ENCODE measurements around the gene CCDC92. TPM values are rescaled to one million over a fixed set of nuclear protein-coding genes. Genes with fewer than 3 reads are reported as not detected.

The CCDC92 gene
- total and polyA plus RNA-seq, 2 of the 13 experiments (the other 11 are each of a cell fraction or from before 2014, with no cell fraction given), result 5.4 to 14.7 TPM

DNA sequence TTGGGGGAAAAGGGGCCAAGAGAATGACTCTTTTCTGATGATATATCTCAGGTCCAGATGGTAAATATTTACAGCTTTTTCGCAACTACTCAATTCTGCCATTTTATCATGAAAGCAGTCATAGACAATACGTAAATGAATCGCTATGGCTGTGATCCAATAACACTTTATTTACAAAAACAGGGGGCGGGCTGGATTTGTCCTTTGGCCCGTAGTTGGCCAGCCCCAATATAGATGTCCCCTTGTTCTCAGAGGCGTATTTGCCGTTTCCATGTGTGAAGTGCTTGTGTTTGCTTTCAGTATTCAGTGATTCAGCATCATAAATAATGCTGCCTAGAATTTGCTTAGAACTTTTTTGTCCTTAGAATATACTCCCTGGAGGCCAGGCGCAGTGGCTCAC, 77.2 kb downstream of the CCDC92 start (continued):
- peak; percentile 40; the same call in 1 of the 2 replicates for TF ChIP-seq ZNF609 (CRISPR knock-in tag; IDR thresholded peaks at IDR 0.05; ENCODE audit: borderline replicate concordance)
- TF ChIP-seq FOXA3 (CRISPR knock-in tag; IDR thresholded peaks at IDR 0.05), result peak; percentile 57; the same call in 1 of the 2 replicates
- no peak for TF ChIP-seq ZNF709 (CRISPR knock-in tag; IDR thresholded peaks at IDR 0.05)
- no peak for TF ChIP-seq KMT2A (CRISPR knock-in tag; IDR thresholded peaks at IDR 0.05)
- TF ChIP-seq MAFG (CRISPR knock-in tag; IDR thresholded peaks at IDR 0.05), result no peak
- no peak for TF ChIP-seq ZNF569 (CRISPR knock-in tag; IDR thresholded peaks at IDR 0.05; ENCODE audit: borderline replicate concordance)
- TF ChIP-seq E2F1 (CRISPR knock-in tag; IDR thresholded peaks at IDR 0.05), result no peak
- TF ChIP-seq SYNCRIP (IDR thresholded peaks at IDR 0.05; ENCODE audit: insufficient read depth, low read depth, low read length), result no peak
- no peak for TF ChIP-seq BRCA1 (CRISPR knock-in tag; IDR thresholded peaks at IDR 0.05)
- no peak for TF ChIP-seq REXO4 (CRISPR knock-in tag; IDR thresholded peaks at IDR 0.05; ENCODE audit: borderline replicate concordance)
- TF ChIP-seq SMYD3 (CRISPR knock-in tag; IDR thresholded peaks at IDR 0.05), result no peak
- TF ChIP-seq FLYWCH1 (CRISPR knock-in tag; IDR thresholded peaks at IDR 0.05), result no peak
- TF ChIP-seq, protein P1, sequence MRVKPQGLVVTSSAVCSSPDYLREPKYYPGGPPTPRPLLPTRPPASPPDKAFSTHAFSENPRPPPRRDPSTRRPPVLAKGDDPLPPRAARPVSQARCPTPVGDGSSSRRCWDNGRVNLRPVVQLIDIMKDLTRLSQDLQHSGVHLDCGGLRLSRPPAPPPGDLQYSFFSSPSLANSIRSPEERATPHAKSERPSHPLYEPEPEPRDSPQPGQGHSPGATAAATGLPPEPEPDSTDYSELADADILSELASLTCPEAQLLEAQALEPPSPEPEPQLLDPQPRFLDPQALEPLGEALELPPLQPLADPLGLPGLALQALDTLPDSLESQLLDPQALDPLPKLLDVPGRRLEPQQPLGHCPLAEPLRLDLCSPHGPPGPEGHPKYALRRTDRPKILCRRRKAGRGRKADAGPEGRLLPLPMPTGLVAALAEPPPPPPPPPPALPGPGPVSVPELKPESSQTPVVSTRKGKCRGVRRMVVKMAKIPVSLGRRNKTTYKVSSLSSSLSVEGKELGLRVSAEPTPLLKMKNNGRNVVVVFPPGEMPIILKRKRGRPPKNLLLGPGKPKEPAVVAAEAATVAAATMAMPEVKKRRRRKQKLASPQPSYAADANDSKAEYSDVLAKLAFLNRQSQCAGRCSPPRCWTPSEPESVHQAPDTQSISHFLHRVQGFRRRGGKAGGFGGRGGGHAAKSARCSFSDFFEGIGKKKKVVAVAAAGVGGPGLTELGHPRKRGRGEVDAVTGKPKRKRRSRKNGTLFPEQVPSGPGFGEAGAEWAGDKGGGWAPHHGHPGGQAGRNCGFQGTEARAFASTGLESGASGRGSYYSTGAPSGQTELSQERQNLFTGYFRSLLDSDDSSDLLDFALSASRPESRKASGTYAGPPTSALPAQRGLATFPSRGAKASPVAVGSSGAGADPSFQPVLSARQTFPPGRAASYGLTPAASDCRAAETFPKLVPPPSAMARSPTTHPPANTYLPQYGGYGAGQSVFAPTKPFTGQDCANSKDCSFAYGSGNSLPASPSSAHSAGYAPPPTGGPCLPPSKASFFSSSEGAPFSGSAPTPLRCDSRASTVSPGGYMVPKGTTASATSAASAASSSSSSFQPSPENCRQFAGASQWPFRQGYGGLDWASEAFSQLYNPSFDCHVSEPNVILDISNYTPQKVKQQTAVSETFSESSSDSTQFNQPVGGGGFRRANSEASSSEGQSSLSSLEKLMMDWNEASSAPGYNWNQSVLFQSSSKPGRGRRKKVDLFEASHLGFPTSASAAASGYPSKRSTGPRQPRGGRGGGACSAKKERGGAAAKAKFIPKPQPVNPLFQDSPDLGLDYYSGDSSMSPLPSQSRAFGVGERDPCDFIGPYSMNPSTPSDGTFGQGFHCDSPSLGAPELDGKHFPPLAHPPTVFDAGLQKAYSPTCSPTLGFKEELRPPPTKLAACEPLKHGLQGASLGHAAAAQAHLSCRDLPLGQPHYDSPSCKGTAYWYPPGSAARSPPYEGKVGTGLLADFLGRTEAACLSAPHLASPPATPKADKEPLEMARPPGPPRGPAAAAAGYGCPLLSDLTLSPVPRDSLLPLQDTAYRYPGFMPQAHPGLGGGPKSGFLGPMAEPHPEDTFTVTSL (CRISPR knock-in tag; IDR thresholded peaks at IDR 0.05; ENCODE audit: borderline replicate concordance), result no peak
- no peak for TF ChIP-seq FUBP1 (CRISPR knock-in tag; IDR thresholded peaks at IDR 0.05; ENCODE audit: borderline replicate concordance)

All from HepG2 (cell line).